Right cardiac atrium (tissue), 5 donors: Measurements from ENCODE around the gene GSTO1. TPM values are rescaled to one million over a fixed set of nuclear protein-coding genes. Genes with fewer than 3 reads are reported as not detected.
"Not testable (repeated sequence)": the region's sequence is repeated elsewhere in the genome, so short reads cannot be mapped to it uniquely, and the experiment has no call there.

ENCODE experiments used
- ATAC-seq, 2 donors: fragments of 200-7000 bp; cut with Tn5 transposase; one replicate each; pipeline versions ENCODE4 v1.8.0 to v1.9.1; 2020; ENCODE audit warnings: moderate library complexity in 2 of 2, mild to moderate bottlenecking in 1 of 2
- DNase-seq, 3 donors: peaks; one replicate each; pipeline ENCODE4 v3.0.0-alpha.2; 2020
- H3K27ac ChIP-seq: one replicate; pipeline ENCODE4 v1.5.1; 2013; ENCODE audit warnings: mild to moderate bottlenecking, low read length, control low read depth, moderate library complexity
- H3K27me3 ChIP-seq: one replicate; pipeline ENCODE4 v1.6.1; 2013; ENCODE audit not compliant: control insufficient read depth, insufficient read depth
- H3K4me1 ChIP-seq: one replicate; pipeline ENCODE4 v1.6.1; 2013; ENCODE audit warnings: low read length; ENCODE audit not compliant: control insufficient read depth, insufficient read depth
- H3K4me3 ChIP-seq: one replicate; pipeline ENCODE4 v1.5.1; 2013; ENCODE audit warnings: low read length, control low read depth
- H3K9me3 ChIP-seq: one replicate; pipeline ENCODE4 v1.6.1; 2013; ENCODE audit warnings: low read length; ENCODE audit not compliant: control insufficient read depth
- WGBS: extraction: QIAGEN DNeasy Blood & Tissue Kit; methylation state at CpG from one replicate; pipeline ENCODE4 v1.1.7; 2013; 5-methylcytosine and 5-hydroxymethylcytosine counted together
- intact Hi-C, 4 donors: fragments of 100-400 bp; cut with DNase I; formaldehyde crosslinking; loops; one replicate each; pipeline versions ENCODE4 v1.11.0 to v1.14.0; 2022 to 2023
- polyA plus RNA-seq: library from polyadenylated mRNA; stranded (reverse); fragments of 200-250 nt; gene quantifications from one replicate; pipeline ENCODE4 v1.2.3, GENCODE V29; 2013
- total RNA-seq, 4 donors: library from RNA; stranded (reverse); fragmentation: NEBNext Ultra II Directional; extraction: Animal tissue kit (Norgen Biotek cat#: 25700); gene quantifications; one replicate each; pipeline ENCODE4 v1.2.1, GENCODE V29; 2021
- donor health status: healthy with polysubstance abuse.
- donor health status: DM: no; HTN: yes; CAD: no.
- donor health status: DM: no; HTN: no; CAD: no.
- donor health status: DM: no; HTN: yes; CAD: no; lungs with severe emphysema.
- donor health status: DM: yes; HTN: yes; CAD: no.

GSTO1 gene
- total and polyA plus RNA-seq, 5 donors: 164 to 351 (median 208) TPM

DNA sequence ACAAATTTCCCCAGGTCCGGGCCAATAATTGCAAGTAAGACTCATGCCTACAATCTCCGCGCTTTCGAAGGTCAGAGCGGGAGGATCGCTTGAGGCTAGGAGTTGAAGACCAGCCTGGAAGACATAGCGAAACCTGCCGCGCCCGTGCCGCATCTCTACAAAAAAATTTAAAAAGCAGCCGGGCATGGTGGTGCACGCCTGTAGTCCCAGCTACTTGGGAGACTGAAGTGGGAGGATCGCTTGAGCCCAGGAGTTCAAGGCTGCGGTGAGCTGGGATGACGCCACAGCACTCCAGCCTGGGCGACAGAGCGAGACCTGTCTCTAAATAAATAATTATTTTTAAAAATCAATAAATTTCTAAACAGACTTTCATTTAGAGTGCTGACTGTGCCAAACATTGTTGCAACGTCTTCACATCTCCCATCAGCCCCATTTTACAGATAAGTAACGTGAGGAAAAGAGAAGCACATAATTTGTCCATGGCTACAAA lies 22.0 kb upstream of the GSTO1 start:
- Histone ChIP-seq H3K4me1 (no peaks in the 10 kb centered on the region), H3K9me3 (no peaks in the 10 kb centered on the region), H3K27me3 (no peaks in the 10 kb centered on the region), H3K4me3 (peak overlapping the region; percentile 49), H3K27ac (no peak overlapping the region)
- ATAC-seq (peak; percentile 22 to 27), DNase-seq (peak in 1 of 3 donors; percentile 36)
- intact Hi-C loops: no loop called here
- 16% methylated on average over 20 of the region's 20 CpGs for WGBS

DNA sequence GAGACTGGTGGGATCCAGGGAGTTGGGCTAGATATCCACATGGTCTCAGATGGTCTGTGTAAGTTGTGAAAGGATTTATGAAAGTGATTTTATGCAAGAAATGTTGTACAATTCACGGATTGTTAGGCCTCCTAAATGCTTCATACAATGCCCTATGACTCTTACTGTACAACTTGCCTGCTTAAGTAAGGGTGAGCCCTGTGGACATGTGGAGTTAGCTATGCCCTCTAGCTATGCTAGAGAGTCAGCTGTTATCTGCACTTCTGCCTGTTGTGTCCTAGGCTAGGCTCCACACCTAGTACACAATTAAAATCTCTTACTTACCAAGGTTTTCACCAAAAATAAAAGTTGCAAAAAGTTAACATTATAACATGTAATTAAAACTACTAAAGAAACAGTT lies 20.9 kb upstream of the GSTO1 start:
- Histone ChIP-seq H3K27ac (no peak overlapping the region), H3K4me1 (no peaks in the 10 kb centered on the region), H3K4me3 (no peak overlapping the region), H3K27me3 (no peaks in the 10 kb centered on the region), H3K9me3 (no peaks in the 10 kb centered on the region)
- 79% methylated on average over 1 of the region's 1 CpG for WGBS
- intact Hi-C loops: no loop called here
- no peak for ATAC-seq
- DNase-seq: no peak

DNA sequence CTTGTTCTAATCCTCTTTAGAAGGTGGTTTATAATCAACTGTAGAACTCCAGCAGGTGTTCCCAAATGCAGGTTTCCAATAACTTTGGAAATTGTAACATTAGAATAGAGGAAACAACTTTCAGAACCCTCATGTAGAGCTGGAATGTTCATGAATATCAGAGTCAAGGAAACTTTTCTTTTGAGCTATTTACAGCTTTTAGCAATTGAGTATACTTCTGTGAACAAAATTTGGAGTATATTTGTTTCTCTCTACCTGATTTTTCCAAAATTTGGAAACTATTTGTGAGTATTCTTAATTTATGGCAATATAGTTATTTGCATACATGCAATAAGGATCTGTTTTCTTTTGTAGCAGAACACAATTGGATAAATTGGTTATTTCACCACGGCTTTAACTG lies 19.8 kb upstream of the GSTO1 start:
- Histone ChIP-seq H3K27me3 (no peaks in the 10 kb centered on the region), H3K4me3 (no peak overlapping the region), H3K27ac (no peak overlapping the region), H3K9me3 (no peaks in the 10 kb centered on the region), H3K4me1 (no peaks in the 10 kb centered on the region)
- intact Hi-C loops: no loop called here
- 80% methylated on average over 1 of the region's 1 CpG for WGBS
- no peak for ATAC-seq
- DNase-seq: no peak

DNA sequence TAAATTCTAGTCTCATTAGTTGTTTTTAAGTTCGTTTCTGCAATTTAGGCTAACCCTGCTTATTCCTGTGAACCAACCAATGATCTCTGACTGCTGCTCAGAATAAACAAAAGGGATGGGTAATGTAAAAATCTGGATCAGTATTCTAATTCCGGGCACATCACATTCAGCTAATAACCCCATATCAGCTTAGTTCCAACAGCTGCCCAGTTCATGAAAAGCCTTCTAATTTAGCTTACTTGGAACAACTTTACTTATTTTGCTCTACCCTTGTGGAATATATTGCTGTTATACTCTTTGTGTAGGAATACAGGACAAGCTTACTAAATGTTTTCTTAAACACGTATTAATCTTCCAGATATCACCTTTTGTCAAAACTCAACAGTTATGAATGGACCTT lies 18.9 kb upstream of the GSTO1 start:
- Histone ChIP-seq H3K9me3 (no peaks in the 10 kb centered on the region), H3K27ac (no peak overlapping the region), H3K4me3 (no peak overlapping the region), H3K4me1 (no peaks in the 10 kb centered on the region), H3K27me3 (no peaks in the 10 kb centered on the region)
- 76% methylated on average over 3 of the region's 3 CpGs for WGBS
- intact Hi-C loops: no loop called here
- no peak for DNase-seq
- ATAC-seq: no peak

DNA sequence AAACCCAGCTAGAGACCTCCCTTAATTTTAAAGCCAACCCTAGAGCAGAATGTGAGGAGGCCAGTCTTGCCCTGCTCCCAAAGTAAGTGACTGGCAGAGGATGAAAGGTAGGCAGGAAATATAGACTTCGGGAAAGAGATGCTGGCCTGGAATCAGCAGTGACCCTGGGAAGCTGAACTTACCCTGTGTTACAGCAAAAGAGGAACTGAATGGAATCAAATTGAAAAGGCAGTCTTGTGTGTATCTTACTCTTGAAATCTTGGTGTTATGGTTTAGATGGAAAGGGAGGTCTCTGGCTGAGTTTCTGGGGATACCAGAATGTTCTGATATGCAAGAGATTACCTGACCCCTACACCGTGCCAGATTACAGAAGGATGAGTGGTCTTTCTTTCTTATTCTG lies 14.6 kb upstream of the GSTO1 start:
- no peaks in the 10 kb centered on the region for H3K4me1 ChIP-seq
- intact Hi-C loops: no loop called here
- ATAC-seq (no peak), DNase-seq (no peak)
- WGBS: 58% methylated on average over 2 of the region's 2 CpGs
- no peaks in the 10 kb centered on the region for H3K9me3 ChIP-seq
- H3K27me3 ChIP-seq: no peaks in the 10 kb centered on the region
- no peak overlapping the region for H3K4me3 ChIP-seq
- no peak overlapping the region for H3K27ac ChIP-seq

DNA sequence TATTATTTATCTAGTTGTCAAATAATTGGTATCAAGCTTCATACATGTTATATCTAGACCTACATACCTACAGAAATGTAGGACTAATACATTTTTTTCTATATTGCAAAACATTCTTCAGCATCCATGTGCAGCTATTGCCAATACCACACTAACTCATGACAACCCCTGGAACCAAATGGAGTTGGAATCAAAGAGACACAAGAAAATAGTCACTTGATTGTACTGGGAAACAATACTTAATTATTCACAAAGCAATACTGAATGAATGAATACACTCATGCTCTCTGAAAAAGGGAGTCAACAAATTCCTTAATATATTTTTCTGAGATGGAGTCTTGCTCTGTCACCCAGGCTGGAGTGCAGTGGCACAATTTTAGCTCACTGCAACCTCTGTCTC lies 12.1 kb upstream of the GSTO1 start:
- ATAC-seq (no peak), DNase-seq (no peak)

DNA sequence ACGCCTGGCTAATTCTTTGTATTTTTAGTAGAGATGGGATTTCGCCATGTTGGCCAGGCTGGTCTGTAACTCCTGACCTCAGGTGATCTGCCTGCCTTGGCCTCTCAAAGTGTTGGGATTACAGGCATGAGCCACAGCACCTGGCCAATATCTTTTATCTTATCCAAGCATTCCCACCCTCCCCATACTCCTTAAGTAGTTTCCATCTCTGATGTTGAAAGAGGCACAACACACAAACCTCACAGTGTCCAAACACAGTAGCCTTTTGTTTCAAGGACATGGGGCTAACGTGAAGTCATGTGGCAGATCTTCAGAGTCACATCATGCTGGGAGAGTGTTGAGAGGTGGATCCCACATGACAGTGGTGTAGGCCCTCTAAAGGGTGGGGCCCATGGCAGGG lies 11.7 kb upstream of the GSTO1 start:
- intact Hi-C loops, ATAC-seq: not testable (repeated sequence)
- 77% methylated on average over 3 of the region's 3 CpGs for WGBS

More for the DNA sequence above, 12.1 kb upstream of the GSTO1 start:
- Histone ChIP-seq H3K4me3 (no peak overlapping the region), H3K27ac (no peak overlapping the region), H3K4me1 (no peaks in the 10 kb centered on the region), H3K27me3 (no peaks in the 10 kb centered on the region), H3K9me3 (no peaks in the 10 kb centered on the region)
- intact Hi-C loops: no loop called here

DNA sequence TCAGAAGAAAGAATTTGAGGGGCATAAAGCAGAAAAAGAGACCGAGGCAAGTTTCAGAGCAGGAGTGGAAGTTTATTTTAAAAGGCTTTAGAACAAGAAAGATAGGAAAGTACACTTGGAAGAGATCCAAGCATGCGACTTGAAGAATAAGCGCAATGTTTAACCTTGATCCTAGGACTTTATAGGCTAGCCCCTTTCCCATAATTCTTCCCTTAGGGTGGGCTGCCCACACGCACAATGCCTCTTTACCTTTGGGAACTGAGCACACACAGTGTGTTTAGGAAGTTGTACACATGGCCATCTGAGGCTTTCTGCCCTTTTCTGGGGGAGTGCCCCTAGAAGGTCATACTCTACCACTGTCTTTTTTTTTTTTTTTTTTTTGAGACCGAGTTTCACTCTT lies 11.2 kb upstream of the GSTO1 start:
- no peaks in the 10 kb centered on the region for H3K9me3 ChIP-seq
- no peaks in the 10 kb centered on the region for H3K27me3 ChIP-seq
- no peak overlapping the region for H3K27ac ChIP-seq
- no peak for ATAC-seq
- H3K4me1 ChIP-seq: no peaks in the 10 kb centered on the region
- no peak for DNase-seq
- intact Hi-C loops: no loop called here
- WGBS: 68% methylated on average over 5 of the region's 5 CpGs
- H3K4me3 ChIP-seq: no peak overlapping the region

More for the DNA sequence above, 11.7 kb upstream of the GSTO1 start:
- not testable (repeated sequence) for DNase-seq, H3K4me3 ChIP-seq, H3K27ac ChIP-seq, H3K9me3 ChIP-seq, H3K4me1 ChIP-seq, H3K27me3 ChIP-seq

DNA sequence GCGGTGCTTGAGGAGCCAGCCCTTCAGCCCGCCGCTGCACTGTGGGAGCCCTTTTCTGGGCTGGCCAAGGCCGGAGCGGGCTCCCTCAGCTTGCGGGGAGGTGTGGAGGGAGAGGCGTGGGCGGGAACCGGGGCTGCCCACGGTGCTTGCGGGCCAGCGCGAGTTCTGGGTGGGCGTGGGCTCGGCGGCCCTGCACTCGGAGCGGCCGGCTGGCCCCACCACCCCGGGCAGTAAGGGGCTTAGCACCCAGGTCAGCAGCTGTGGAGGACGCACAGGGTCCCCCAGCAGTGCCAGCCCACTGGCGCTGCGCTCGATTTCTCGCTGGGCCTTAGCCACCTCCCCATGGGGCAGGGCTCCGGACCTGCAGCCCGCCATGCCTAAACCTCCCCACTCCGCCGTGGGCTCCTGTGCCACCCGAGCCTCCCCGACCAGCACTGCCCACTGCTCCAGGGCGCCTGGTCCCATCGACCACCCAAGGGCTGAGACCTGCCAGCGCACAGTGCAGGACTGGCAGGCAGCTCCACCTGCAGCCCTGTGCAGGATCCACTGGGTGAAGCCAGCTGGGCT lies 9.5 kb upstream of the GSTO1 start:
- Histone ChIP-seq H3K27me3 (no peaks in the 10 kb centered on the region), H3K4me1 (no peaks in the 10 kb centered on the region), H3K4me3 (no peak overlapping the region), H3K27ac (no peak overlapping the region), H3K9me3 (no peaks in the 10 kb centered on the region)
- DNase-seq: peak in 1 of 3 donors; percentile 54
- intact Hi-C loops: no loop called here
- 95% methylated on average over 34 of the region's 34 CpGs for WGBS
- no peak for ATAC-seq

DNA sequence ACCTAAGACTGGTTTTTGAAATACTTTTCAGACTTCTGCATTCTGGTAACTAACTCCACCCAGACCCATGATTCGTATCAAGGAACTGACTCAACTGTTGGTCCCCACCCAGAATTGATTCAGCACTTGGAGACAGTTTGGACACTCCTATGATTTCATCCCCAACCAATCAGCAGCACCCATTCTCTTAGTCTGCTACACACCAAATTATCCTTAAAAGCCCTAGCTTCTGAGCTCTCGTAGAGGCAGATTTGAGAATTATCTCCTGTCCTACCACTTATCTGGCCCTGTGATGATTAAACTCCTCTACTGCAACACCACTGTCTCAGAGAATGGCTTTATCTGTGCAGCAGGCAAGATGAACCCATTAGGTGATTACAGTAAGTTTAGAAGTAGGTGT lies 7.7 kb upstream of the GSTO1 start:
- intact Hi-C loops: no loop called here

DNA sequence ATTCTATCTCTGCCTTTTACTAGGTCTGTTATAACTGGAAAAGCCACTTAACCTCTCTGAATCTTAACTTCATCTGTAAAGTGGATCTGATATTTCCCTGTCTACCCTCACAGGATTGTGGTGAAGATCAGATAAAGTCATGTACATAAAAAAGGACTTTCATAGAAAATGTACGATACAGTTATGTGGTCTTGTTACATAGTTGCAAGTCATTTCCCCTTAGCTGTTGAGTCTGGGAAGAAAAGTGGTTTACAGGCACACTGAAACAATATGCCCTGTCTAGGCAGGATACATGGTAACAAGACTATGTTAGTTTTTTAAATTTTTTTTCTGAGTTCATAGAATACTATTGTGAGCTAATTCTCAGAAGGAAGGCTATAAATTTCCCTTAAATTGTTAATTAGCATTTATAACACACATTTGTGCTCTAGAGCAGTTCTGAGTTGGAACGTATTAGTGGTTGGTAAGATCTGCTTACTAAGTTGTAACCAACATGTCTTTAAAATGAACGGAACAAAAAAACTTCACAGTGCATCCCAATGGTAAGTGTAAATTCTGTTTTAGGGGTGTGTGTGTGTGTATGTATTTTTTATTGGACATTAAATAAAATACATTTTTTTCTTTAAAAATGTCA lies 7.1 kb upstream of the GSTO1 start:
- Histone ChIP-seq H3K4me1 (no peaks in the 10 kb centered on the region), H3K4me3 (no peak overlapping the region), H3K27me3 (no peaks in the 10 kb centered on the region), H3K9me3 (no peaks in the 10 kb centered on the region), H3K27ac (no peak overlapping the region)
- no peak for ATAC-seq
- intact Hi-C loops: no loop called here
- WGBS: 75% methylated on average over 3 of the region's 3 CpGs
- no peak for DNase-seq

More for the DNA sequence above, 7.7 kb upstream of the GSTO1 start:
- DNase-seq (no peak), ATAC-seq (peak; percentile 57 to 93)
- 38% methylated on average over 2 of the region's 2 CpGs for WGBS
- H3K27ac ChIP-seq: no peak overlapping the region
- no peaks in the 10 kb centered on the region for H3K9me3 ChIP-seq
- no peaks in the 10 kb centered on the region for H3K4me1 ChIP-seq
- no peaks in the 10 kb centered on the region for H3K27me3 ChIP-seq
- no peak overlapping the region for H3K4me3 ChIP-seq
